Esophagus muscularis mucosa (tissue), 4 donors: ENCODE results near the gene DNAJC6. TPM values are rescaled to one million over a fixed set of nuclear protein-coding genes. Genes with fewer than 3 reads are reported as not detected.
A peak's percentile ranks its signal among the peaks of the same experiment; 100 is the strongest.

Experiments
- DNase-seq: peaks from one replicate; pipeline ENCODE4 v3.0.0-alpha.2; 2017; ENCODE audit errors: extremely low spot score
- H3K27ac ChIP-seq, 4 donors: fragments of 200-600 bp; sonication (generic); replicated peaks in 1 of 4; 1 replicate in 3 of 4; 2 replicates in 1 of 4; pipeline ENCODE4 v1.5.1; 2016 to 2019; ENCODE audit warnings: mild to moderate bottlenecking in 1 of 4
- H3K27me3 ChIP-seq, 4 donors: fragments of 200-600 bp; sonication (generic); one replicate each; pipeline versions ENCODE4 v1.5.1 to v1.6.0; 2016 to 2019
- H3K36me3 ChIP-seq, 4 donors: fragments of 200-600 bp; sonication (generic); one replicate each; pipeline ENCODE4 v1.5.1; 2016 to 2019
- H3K4me1 ChIP-seq, 4 donors: fragments of 200-600 bp; sonication (generic); one replicate each; pipeline ENCODE4 v1.5.1; 2016 to 2019
- H3K4me3 ChIP-seq, 4 donors: fragments of 200-600 bp; sonication (generic); 1 replicate in 2 of 4; 2 replicates in 2 of 4; pipeline ENCODE4 v1.5.1; 2016 to 2019; ENCODE audit warnings: mild to moderate bottlenecking in 4 of 4, moderate library complexity in 1 of 4
- H3K9me3 ChIP-seq, 4 donors: fragments of 200-600 bp; sonication (generic); 1 replicate in 3 of 4; 2 replicates in 1 of 4; pipeline ENCODE4 v1.5.1; 2016 to 2019
- CTCF ChIP-seq, 3 experiments: fragments of 200-600 bp in 2 of 3; fragments of 450-650 bp in 1 of 3; sonication (generic) in 2 of 3; IDR thresholded peaks; one replicate each; pipeline ENCODE4 v1.5.1; 2017 to 2019; ENCODE audit warnings: antibody characterized with exemption in 3 of 3, mild to moderate bottlenecking in 2 of 3, moderate library complexity in 1 of 3
- EP300 ChIP-seq: sonication (generic); formaldehyde crosslinking; IDR thresholded peaks from one replicate; pipeline ENCODE4 v1.6.1; 2017; ENCODE audit warnings: antibody characterized with exemption
- POLR2A ChIP-seq: fragments of 450-650 bp; IDR thresholded peaks from one replicate; pipeline ENCODE4 v1.6.1; 2017; ENCODE audit warnings: antibody characterized with exemption, moderate library complexity, mild to moderate bottlenecking, low read depth
- POLR2AphosphoS5 ChIP-seq, 2 donors: sonication (generic); formaldehyde crosslinking; IDR thresholded peaks; one replicate each; pipeline ENCODE4 v1.6.1; 2017; ENCODE audit warnings: antibody characterized with exemption in 2 of 2
- WGBS: methylation state at CpG from one replicate; pipeline ENCODE4 v1.1.5; 2018; 5-methylcytosine and 5-hydroxymethylcytosine counted together
- intact Hi-C: fragments of 100-400 bp; cut with DNase I; formaldehyde crosslinking; loops from one replicate; pipeline ENCODE4 v1.15.1; 2023
- small RNA-seq, 3 donors: library from RNA; depleted of rRNA; stranded (forward); fragments of <200 nt; gene quantifications; one replicate each; pipeline ENCODE3, GENCODE V24; 2016
- total RNA-seq, 4 donors: library from RNA; depleted of rRNA; stranded (reverse); fragments of >200 nt; gene quantifications; one replicate each; pipeline versions ENCODE4 v1.1.0 to v1.2.1, GENCODE V29; 2016

The DNAJC6 gene
- total RNA-seq, 4 donors from 2014 or later = 3.7 to 8.3 (median 4.4) TPM

- Histone ChIP-seq H3K4me3 (no peak overlapping the region), H3K4me1 (no peaks in the 10 kb centered on the region), H3K27me3 (no peaks in the 10 kb centered on the region), H3K9me3 (no peaks in the 10 kb centered on the region), H3K27ac (no peak overlapping the region), H3K36me3 (no peaks in the 10 kb centered on the region)
- TF ChIP-seq CTCF (IDR thresholded peaks at IDR 0.05) (no peak), POLR2AphosphoS5 (IDR thresholded peaks at IDR 0.05) (no peak), EP300 (no peak), POLR2A (no peak)
- no peak for DNase-seq
- intact Hi-C loops = no loop called here
These were observed 148.5 kb downstream of the DNAJC6 start for GRCh38 chr1:65457868-65458267.

GRCh38 chr1:65458730-65459396, 149.5 kb downstream of the DNAJC6 start:
- H3K27ac ChIP-seq = no peak overlapping the region
- H3K36me3 ChIP-seq = no peaks in the 10 kb centered on the region
- H3K27me3 ChIP-seq = no peaks in the 10 kb centered on the region
- no peaks in the 10 kb centered on the region for H3K4me1 ChIP-seq
- WGBS = 83% methylated on average over 2 of the region's 2 CpGs
- no peaks in the 10 kb centered on the region for H3K9me3 ChIP-seq
- intact Hi-C loops = no loop called here
- no peak overlapping the region for H3K4me3 ChIP-seq
- DNase-seq = no peak
- TF ChIP-seq POLR2AphosphoS5 (IDR thresholded peaks at IDR 0.05) = no peak
- no peak for TF ChIP-seq CTCF (IDR thresholded peaks at IDR 0.05)
- TF ChIP-seq POLR2A = no peak
- TF ChIP-seq EP300 = no peak

GRCh38 chr1:65459397-65459768, 150.0 kb downstream of the DNAJC6 start:
- Histone ChIP-seq H3K27ac (no peak overlapping the region), H3K4me3 (no peak overlapping the region), H3K9me3 (no peaks in the 10 kb centered on the region), H3K27me3 (no peaks in the 10 kb centered on the region), H3K4me1 (no peaks in the 10 kb centered on the region), H3K36me3 (no peaks in the 10 kb centered on the region)
- no peak for DNase-seq
- WGBS = 67% methylated on average over 1 of the region's 1 CpG
- no peak for TF ChIP-seq EP300
- peak in 2 of 3 experiments; percentile 27 to 36 for TF ChIP-seq CTCF (IDR thresholded peaks at IDR 0.05)
- intact Hi-C loops = no loop called here

Small RNA genes lying within 50 kb of the gene (small RNA-seq; reads per million reads assigned to genes)
- 0 reads per million in 3 donors for gene COX6CP13
- 0 reads per million in 3 donors for gene RNU2-15P

Other genes starting within 250 kb of the DNAJC6 start
- 10 to 100 TPM; 41.1 to 66.0 (median 51.2) TPM for gene AK4, start 161.3 kb upstream of the DNAJC6 start, total RNA-seq
- gene LEPR, start 111.1 kb downstream of the DNAJC6 start, total RNA-seq = 10 to 100 TPM in 3 of 4 donors, 1 to 10 TPM in 1; 10.0 to 27.3 (median 14.1) TPM
- 10 to 100 TPM; 54.5 to 73.3 (median 66.7) TPM for gene LEPROT, start 111.1 kb downstream of the DNAJC6 start, total RNA-seq